HepG2 (cell line): Measurements from ENCODE around the gene GLS2. TPM values are rescaled to one million over a fixed set of nuclear protein-coding genes. Genes with fewer than 3 reads are reported as not detected.

ENCODE experiments used
- ATF7 ChIP-seq, 2 experiments: fragments of 450-650 bp in 1 of 2; sonication (generic) in 1 of 2; formaldehyde crosslinking in 1 of 2; IDR thresholded peaks; 2 replicates each; pipeline versions ENCODE4 v1.4.0 to v1.6.1; 2016 to 2020; ENCODE audit warnings: antibody characterized with exemption in 1 of 2, mild to moderate bottlenecking in 1 of 2, missing genetic modification reagents in 1 of 2
- HDAC2 ChIP-seq: sonication (generic); formaldehyde crosslinking; IDR thresholded peaks from 2 replicates; pipeline ENCODE4 v1.4.0; 2020; ENCODE audit warnings: missing genetic modification reagents
- MED8 ChIP-seq: sonication (generic); formaldehyde crosslinking; IDR thresholded peaks from 2 replicates; pipeline ENCODE4 v1.8.1; 2023; ENCODE audit warnings: mild to moderate bottlenecking, missing genetic modification reagents; ENCODE audit not compliant: insufficient replicate concordance
- MEIS2 ChIP-seq: sonication (generic); formaldehyde crosslinking; IDR thresholded peaks from 2 replicates; pipeline ENCODE4 v1.9.0; 2021; ENCODE audit warnings: mild to moderate bottlenecking, missing genetic modification reagents
- NR1H2 ChIP-seq: sonication (generic); formaldehyde crosslinking; IDR thresholded peaks from 2 replicates; pipeline ENCODE4 v1.8.1; 2022; ENCODE audit warnings: low read depth, missing genetic modification reagents, borderline replicate concordance
- NR2F1 ChIP-seq, 2 experiments: fragments of 450-650 bp in 1 of 2; formaldehyde crosslinking in 1 of 2; IDR thresholded peaks; 2 replicates each; pipeline versions ENCODE4 v1.5.0 to v1.6.1; 2016 to 2020; ENCODE audit warnings: mild to moderate bottlenecking in 1 of 2, missing compliant biosample characterization in 1 of 2, missing genetic modification reagents in 1 of 2, moderate library complexity in 1 of 2
- PRPF4 ChIP-seq: fragments of 200-400 bp; formaldehyde crosslinking; IDR thresholded peaks from 2 replicates; pipeline ENCODE4 v1.6.1; 2016; ENCODE audit warnings: low read length, low read depth; ENCODE audit not compliant: poor library complexity, severe bottlenecking
- RELA ChIP-seq: sonication (generic); formaldehyde crosslinking; IDR thresholded peaks from 2 replicates; pipeline ENCODE4 v1.4.0; 2020; ENCODE audit warnings: missing genetic modification reagents
- SRY ChIP-seq: sonication (generic); formaldehyde crosslinking; IDR thresholded peaks from 2 replicates; pipeline ENCODE4 v1.8.0; 2022; ENCODE audit warnings: mild to moderate bottlenecking, missing genetic modification reagents
- TFE3 ChIP-seq: IDR thresholded peaks from 2 replicates; pipeline ENCODE4 v1.6.1; 2016
- ZFYVE20 ChIP-seq: sonication (generic); formaldehyde crosslinking; IDR thresholded peaks from 2 replicates; pipeline ENCODE4 v1.8.0; 2023; ENCODE audit warnings: low read depth, mild to moderate bottlenecking, moderate library complexity, missing genetic modification reagents, borderline replicate concordance
- ZNF264 ChIP-seq: sonication (generic); formaldehyde crosslinking; IDR thresholded peaks from 2 replicates; pipeline ENCODE4 v1.4.0; 2020; ENCODE audit warnings: missing genetic modification reagents
- ZNF33A ChIP-seq: sonication (generic); formaldehyde crosslinking; IDR thresholded peaks from 2 replicates; pipeline ENCODE4 v1.5.1; 2020; ENCODE audit warnings: missing genetic modification reagents, mild to moderate bottlenecking, moderate library complexity, borderline replicate concordance
- ZNF564 ChIP-seq: sonication (generic); formaldehyde crosslinking; IDR thresholded peaks from 2 replicates; pipeline ENCODE4 v1.8.1; 2023; ENCODE audit warnings: mild to moderate bottlenecking, missing genetic modification reagents
- polyA plus RNA-seq, 8 experiments: library from polyadenylated mRNA; depleted of rRNA in 3 of 8; stranded (reverse) in 7 of 8; unstranded in 1 of 8; fragments of >200 nt; fragmentation: Illumina TruSeq in 4 of 8; extraction: Trizol in 4 of 8; gene quantifications; 2 replicates each; pipeline versions ENCODE4 v1.2.1 to v1.2.3, GENCODE V29; 2011 to 2016; ENCODE audit warnings: low read depth in 4 of 8, missing spikeins in 1 of 8, mixed read lengths in 1 of 8; ENCODE audit not compliant: insufficient read depth in 1 of 8
- total RNA-seq, 5 experiments: library from RNA; depleted of rRNA; stranded (reverse); fragments of >200 nt; fragmentation: Illumina TruSeq; extraction: Trizol; gene quantifications; 2 replicates each; pipeline ENCODE4 v1.2.3, GENCODE V29; 2016; ENCODE audit warnings: low read depth in 1 of 5
- TF ChIP-seq, protein P1 (sequence below), 2 experiments: IDR thresholded peaks; 2 replicates each; pipeline ENCODE4 v1.6.1; 2011 to 2012; ENCODE audit warnings: low read length in 2 of 2, borderline replicate concordance in 1 of 2, low read depth in 1 of 2, mild to moderate bottlenecking in 1 of 2, moderate library complexity in 1 of 2
- TF ChIP-seq, protein P2 (sequence below): sonication (generic); formaldehyde crosslinking; IDR thresholded peaks from 2 replicates; pipeline ENCODE4 v1.4.0; 2020; ENCODE audit warnings: mild to moderate bottlenecking, missing genetic modification reagents

GLS2 gene
- total and polyA plus RNA-seq, 2 of the 13 experiments (the other 11 are each of a cell fraction or from before 2014, with no cell fraction given): 8.6 to 12.2 TPM

DNA sequence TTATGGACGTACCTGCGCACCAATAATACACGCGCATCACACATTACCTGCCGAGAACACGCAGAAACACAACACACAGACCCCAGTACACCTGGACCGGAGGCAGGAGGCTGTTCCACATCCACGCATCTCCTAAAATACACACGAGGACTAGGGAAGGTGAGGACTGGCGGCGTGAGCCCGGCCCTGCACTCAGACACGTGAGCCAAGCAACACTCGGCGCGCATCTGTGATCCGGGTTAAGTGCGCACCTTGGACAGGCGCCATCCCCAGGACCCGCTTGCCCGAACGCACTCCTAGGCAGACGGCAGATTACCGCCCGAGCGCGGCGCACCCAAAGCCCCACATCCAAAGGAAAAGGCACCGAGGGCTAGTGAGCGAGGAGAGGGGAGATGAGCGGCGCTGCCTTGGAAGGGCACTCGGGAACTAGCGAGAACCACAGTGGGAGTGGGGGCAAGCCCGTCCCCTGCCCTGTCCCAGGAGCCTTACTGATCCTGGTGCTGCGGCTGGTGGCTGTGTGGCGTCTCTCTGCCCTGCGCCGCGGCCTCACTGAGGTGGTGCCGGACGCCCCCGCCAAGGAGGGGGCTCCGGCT lies 417 bp downstream of the GLS2 start (continued):
- peak; percentile 43 for TF ChIP-seq MED8 (CRISPR knock-in tag)
- TF ChIP-seq TFE3 (CRISPR knock-in tag): no peak
- TF ChIP-seq ATF7 (IDR thresholded peaks at IDR 0.05): no peak
- TF ChIP-seq ATF7 (CRISPR knock-in tag; IDR thresholded peaks at IDR 0.05): no peak
- TF ChIP-seq RELA (CRISPR knock-in tag): no peak
- no peak for TF ChIP-seq NR1H2 (CRISPR knock-in tag)
- TF ChIP-seq ZNF564 (CRISPR knock-in tag): no peak
- TF ChIP-seq PRPF4: no peak
- TF ChIP-seq, protein P1, sequence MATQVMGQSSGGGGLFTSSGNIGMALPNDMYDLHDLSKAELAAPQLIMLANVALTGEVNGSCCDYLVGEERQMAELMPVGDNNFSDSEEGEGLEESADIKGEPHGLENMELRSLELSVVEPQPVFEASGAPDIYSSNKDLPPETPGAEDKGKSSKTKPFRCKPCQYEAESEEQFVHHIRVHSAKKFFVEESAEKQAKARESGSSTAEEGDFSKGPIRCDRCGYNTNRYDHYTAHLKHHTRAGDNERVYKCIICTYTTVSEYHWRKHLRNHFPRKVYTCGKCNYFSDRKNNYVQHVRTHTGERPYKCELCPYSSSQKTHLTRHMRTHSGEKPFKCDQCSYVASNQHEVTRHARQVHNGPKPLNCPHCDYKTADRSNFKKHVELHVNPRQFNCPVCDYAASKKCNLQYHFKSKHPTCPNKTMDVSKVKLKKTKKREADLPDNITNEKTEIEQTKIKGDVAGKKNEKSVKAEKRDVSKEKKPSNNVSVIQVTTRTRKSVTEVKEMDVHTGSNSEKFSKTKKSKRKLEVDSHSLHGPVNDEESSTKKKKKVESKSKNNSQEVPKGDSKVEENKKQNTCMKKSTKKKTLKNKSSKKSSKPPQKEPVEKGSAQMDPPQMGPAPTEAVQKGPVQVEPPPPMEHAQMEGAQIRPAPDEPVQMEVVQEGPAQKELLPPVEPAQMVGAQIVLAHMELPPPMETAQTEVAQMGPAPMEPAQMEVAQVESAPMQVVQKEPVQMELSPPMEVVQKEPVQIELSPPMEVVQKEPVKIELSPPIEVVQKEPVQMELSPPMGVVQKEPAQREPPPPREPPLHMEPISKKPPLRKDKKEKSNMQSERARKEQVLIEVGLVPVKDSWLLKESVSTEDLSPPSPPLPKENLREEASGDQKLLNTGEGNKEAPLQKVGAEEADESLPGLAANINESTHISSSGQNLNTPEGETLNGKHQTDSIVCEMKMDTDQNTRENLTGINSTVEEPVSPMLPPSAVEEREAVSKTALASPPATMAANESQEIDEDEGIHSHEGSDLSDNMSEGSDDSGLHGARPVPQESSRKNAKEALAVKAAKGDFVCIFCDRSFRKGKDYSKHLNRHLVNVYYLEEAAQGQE (IDR thresholded peaks at IDR 0.05; ENCODE audit: borderline replicate concordance in 1 of 2, low read depth in 1 of 2, low read length in 2 of 2): peak; percentile 4 to 21; a peak in 3 of 4 replicates
- no peak for TF ChIP-seq MEIS2 (CRISPR knock-in tag)
- TF ChIP-seq SRY (CRISPR knock-in tag): no peak
- no peak for TF ChIP-seq NR2F1 (CRISPR knock-in tag; IDR thresholded peaks at IDR 0.05)
- no peak for TF ChIP-seq ZNF264 (CRISPR knock-in tag)
- TF ChIP-seq ZNF33A (CRISPR knock-in tag): no peak
- TF ChIP-seq ZFYVE20 (CRISPR knock-in tag): no peak
- TF ChIP-seq, protein P2, sequence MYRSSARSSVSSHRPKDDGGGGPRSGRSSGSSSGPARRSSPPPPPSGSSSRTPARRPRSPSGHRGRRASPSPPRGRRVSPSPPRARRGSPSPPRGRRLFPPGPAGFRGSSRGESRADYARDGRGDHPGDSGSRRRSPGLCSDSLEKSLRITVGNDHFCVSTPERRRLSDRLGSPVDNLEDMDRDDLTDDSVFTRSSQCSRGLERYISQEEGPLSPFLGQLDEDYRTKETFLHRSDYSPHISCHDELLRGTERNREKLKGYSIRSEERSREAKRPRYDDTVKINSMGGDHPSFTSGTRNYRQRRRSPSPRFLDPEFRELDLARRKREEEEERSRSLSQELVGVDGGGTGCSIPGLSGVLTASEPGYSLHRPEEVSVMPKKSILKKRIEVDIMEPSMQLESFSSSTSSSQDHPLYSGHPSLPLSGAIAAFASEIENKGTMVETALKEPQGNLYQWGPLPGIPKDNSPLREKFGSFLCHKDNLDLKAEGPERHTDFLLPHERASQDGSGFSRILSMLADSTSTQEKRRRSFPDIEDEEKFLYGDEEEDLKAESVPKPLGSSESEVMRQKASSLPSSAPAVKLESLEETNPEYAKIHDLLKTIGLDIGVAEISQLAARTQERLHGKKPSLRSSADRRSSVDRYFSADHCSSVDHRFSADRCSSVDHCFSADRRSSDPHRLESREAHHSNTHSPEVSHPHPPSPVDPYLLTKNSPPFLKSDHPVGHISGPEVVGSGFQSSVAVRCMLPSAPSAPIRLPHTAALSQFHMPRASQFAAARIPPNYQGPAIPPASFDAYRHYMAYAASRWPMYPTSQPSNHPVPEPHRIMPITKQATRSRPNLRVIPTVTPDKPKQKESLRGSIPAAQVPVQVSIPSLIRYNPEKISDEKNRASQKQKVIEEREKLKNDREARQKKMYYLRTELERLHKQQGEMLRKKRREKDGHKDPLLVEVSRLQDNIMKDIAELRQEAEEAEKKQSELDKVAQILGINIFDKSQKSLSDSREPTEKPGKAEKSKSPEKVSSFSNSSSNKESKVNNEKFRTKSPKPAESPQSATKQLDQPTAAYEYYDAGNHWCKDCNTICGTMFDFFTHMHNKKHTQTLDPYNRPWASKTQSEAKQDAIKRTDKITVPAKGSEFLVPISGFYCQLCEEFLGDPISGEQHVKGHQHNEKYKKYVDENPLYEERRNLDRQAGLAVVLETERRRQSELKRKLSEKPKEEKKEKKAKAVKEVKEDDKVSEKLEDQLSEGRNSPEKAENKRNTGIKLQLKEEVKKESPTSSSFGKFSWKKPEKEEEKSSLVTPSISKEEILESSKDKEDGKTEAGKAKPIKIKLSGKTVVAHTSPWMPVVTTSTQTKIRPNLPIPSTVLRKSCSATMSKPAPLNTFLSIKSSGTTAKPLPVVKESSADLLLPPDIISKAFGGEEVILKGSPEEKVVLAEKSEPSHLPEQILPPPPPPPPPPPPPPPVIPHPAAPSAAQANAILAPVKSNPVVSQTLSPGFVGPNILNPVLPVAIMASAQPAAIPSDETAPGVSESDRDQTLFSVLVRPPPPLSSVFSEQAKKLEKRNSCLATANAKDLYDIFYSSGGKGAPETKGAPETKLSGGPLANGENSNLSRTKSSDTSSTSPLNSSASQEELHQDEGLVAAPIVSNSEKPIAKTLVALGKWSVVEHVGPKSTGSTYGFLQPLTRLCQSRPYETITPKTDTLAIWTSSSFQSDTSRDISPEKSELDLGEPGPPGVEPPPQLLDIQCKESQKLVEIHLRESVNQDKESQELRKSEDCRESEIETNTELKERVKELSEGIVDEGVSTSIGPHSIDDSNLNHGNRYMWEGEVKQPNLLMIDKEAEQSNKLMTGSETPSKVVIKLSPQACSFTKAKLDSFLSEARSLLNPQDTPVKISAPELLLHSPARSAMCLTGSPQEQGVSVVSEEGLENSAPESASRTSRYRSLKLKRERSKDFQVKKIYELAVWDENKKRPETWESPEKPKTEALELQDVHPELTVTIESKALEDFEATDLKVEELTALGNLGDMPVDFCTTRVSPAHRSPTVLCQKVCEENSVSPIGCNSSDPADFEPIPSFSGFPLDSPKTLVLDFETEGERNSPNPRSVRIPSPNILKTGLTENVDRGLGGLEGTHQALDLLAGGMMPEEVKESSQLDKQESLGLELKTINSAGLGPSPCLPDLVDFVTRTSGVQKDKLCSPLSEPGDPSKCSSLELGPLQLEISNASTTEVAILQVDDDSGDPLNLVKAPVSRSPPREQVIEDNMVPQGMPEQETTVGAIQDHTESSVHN (CRISPR knock-in tag): no peak
- TF ChIP-seq HDAC2 (CRISPR knock-in tag): 0 out of 2 replicates have a peak, but pooled peaks have one; percentile 25
